K562 (cell line): ENCODE results near the gene WWC2. TPM values are rescaled to one million over a fixed set of nuclear protein-coding genes. Genes with fewer than 3 reads are reported as not detected.

ENCODE experiments used
- ATAC-seq: fragments of 200-7000 bp; cut with Tn5 transposase; 3 replicates; pipeline ENCODE4 v1.9.1; 2020; ENCODE audit warnings: moderate library complexity
- BruUV-seq: library from RNA; stranded (reverse); fragments of 400-500 nt; replicated peaks from 2 replicates; lab custom pipeline; 2021; lab: Mats Ljungman, UMichigan
- CTCF ChIA-PET: fragments of 300-600 bp; formaldehyde crosslinking; extraction: SDS; loops from one replicate; lab custom pipeline; 2021; ENCODE audit warnings: low intra/inter-chr PET ratio; lab: Yijun Ruan, JAX
- POLR2A ChIA-PET: fragments of 300-600, 350-650 bp; sonication (Branson Sonifier 250); formaldehyde crosslinking; extraction: SDS; loops from one replicate; lab custom pipeline; 2021; ENCODE audit warnings: antibody characterized with exemption, inconsistent platforms; lab: Yijun Ruan, JAX
- DNase-seq, 4 experiments: peaks; one replicate each; pipeline versions ENCODE4 v3.0.0 to v3.0.0-alpha.2; 2011 to 2018; ENCODE audit warnings: low spot score in 3 of 4, mixed read lengths in 3 of 4; ENCODE audit errors: extremely low read depth in 1 of 4
- FAIRE-seq: peaks from 2 replicates; lab custom pipeline; 2011; peaks lifted over from hg19 to GRCh38; lab: Jason Lieb, UNC
- H2AFZ ChIP-seq: 2 replicates; pipeline ENCODE4 v1.6.0; 2011; ENCODE audit warnings: low read depth, low read length, control low read depth, inconsistent platforms
- H3K27ac ChIP-seq: fragments of 200-600 bp; 3 replicates; pipeline ENCODE4 v1.8.0; 2011; ENCODE audit warnings: low read depth, mild to moderate bottlenecking, control low read depth, inconsistent platforms, low read length, moderate library complexity, mixed read lengths; ENCODE audit errors: extremely low read depth
- H3K27me3 ChIP-seq, 2 experiments: fragments of 300-600 bp in 1 of 2; 2 replicates in 1 of 2; 3 replicates in 1 of 2; pipeline versions ENCODE4 v1.6.0 to v1.8.0; 2011; ENCODE audit warnings: inconsistent platforms in 2 of 2, low read length in 2 of 2, mild to moderate bottlenecking in 1 of 2, mixed read lengths in 1 of 2, moderate library complexity in 1 of 2; ENCODE audit not compliant: control insufficient read depth in 2 of 2, insufficient read depth in 2 of 2
- H3K36me3 ChIP-seq: fragments of 300-600 bp; 3 replicates; pipeline ENCODE4 v1.8.0; 2011; ENCODE audit warnings: mild to moderate bottlenecking, low read length, inconsistent platforms; ENCODE audit not compliant: control insufficient read depth, insufficient read depth
- H3K4me1 ChIP-seq, 2 experiments: fragments of 200-600 bp in 1 of 2; replicated peaks in 1 of 2; 2 replicates in 1 of 2; 3 replicates in 1 of 2; pipeline versions ENCODE4 v1.5.1 to v1.8.0; 2011; ENCODE audit warnings: inconsistent platforms in 2 of 2, low read length in 2 of 2, mild to moderate bottlenecking in 1 of 2, mixed read lengths in 1 of 2, moderate library complexity in 1 of 2; ENCODE audit not compliant: control insufficient read depth in 2 of 2, insufficient read depth in 2 of 2
- H3K4me2 ChIP-seq: 2 replicates; pipeline ENCODE4 v1.6.1; 2011; ENCODE audit warnings: low read length, control low read depth, inconsistent platforms, mixed read lengths; ENCODE audit not compliant: insufficient read depth
- H3K4me3 ChIP-seq: fragments of 200-600 bp; sonication (generic), shearing (Covaris generic); 2 replicates; pipeline ENCODE4 v1.5.1; 2016; ENCODE audit warnings: control low read depth, inconsistent platforms
- H3K79me2 ChIP-seq: fragments of 200-600 bp; 3 replicates; pipeline ENCODE4 v1.8.0; 2011; ENCODE audit warnings: low read length, inconsistent platforms; ENCODE audit not compliant: control insufficient read depth, insufficient read depth
- H3K9ac ChIP-seq, 2 experiments: 2 replicates each; pipeline versions ENCODE4 v1.6.0 to v1.6.1; 2011; ENCODE audit warnings: low read depth in 2 of 2, low read length in 2 of 2, control low read depth in 1 of 2, inconsistent platforms in 1 of 2, mild to moderate bottlenecking in 1 of 2, mixed read lengths in 1 of 2; ENCODE audit not compliant: insufficient read depth in 1 of 2
- H3K9me1 ChIP-seq: one replicate; pipeline ENCODE4 v1.6.0; 2011; ENCODE audit warnings: inconsistent platforms, mild to moderate bottlenecking, low read length, moderate library complexity; ENCODE audit not compliant: control insufficient read depth, insufficient read depth
- H3K9me3 ChIP-seq: replicated peaks from 2 replicates; pipeline ENCODE4 v1.5.1; 2011; ENCODE audit warnings: low read depth, low read length, inconsistent platforms; ENCODE audit not compliant: control insufficient read depth, insufficient read depth
- H4K20me1 ChIP-seq: replicated peaks from 2 replicates; pipeline ENCODE4 v1.6.1; 2011; ENCODE audit warnings: low read length, inconsistent platforms, mixed read lengths; ENCODE audit not compliant: control insufficient read depth, insufficient read depth
- BRD9 ChIP-seq: fragments of 450-650 bp; IDR thresholded peaks from 2 replicates; pipeline ENCODE4 v1.6.1; 2018; ENCODE audit warnings: low read depth; ENCODE audit not compliant: partially characterized antibody
- ETV1 ChIP-seq: fragments of 450-650 bp; conservative IDR thresholded peaks from 2 replicates; pipeline ENCODE4 v1.6.1; 2016; ENCODE audit warnings: missing genetic modification characterization, control low read depth, low read depth, missing compliant biosample characterization
- GABPB1 ChIP-seq: sonication (generic); formaldehyde crosslinking; IDR thresholded peaks from 2 replicates; pipeline ENCODE4 v1.8.0; 2022; ENCODE audit warnings: mild to moderate bottlenecking, missing genetic modification reagents
- HDAC1 ChIP-seq, 2 experiments: fragments of 450-650 bp; IDR thresholded peaks; 2 replicates each; pipeline ENCODE4 v1.6.1; 2016 to 2017; ENCODE audit warnings: inconsistent platforms in 1 of 2, mild to moderate bottlenecking in 1 of 2, moderate library complexity in 1 of 2
- IRF2 ChIP-seq: sonication (generic); formaldehyde crosslinking; IDR thresholded peaks from 2 replicates; pipeline ENCODE4 v1.8.1; 2022; ENCODE audit warnings: mild to moderate bottlenecking, missing genetic modification reagents
- PPARD ChIP-seq: fragments of 250-450 bp; sonication (Bioruptor Pico); IDR thresholded peaks from 2 replicates; pipeline ENCODE4 v1.8.0; 2022; ENCODE audit warnings: inconsistent platforms, mild to moderate bottlenecking, moderate library complexity
- RREB1 ChIP-seq: fragments of 250-450 bp; sonication (Bioruptor Pico); IDR thresholded peaks from 2 replicates; pipeline ENCODE4 v1.4.0; 2020
- ZNF77 ChIP-seq: fragments of 250-450 bp; sonication (Bioruptor Pico); IDR thresholded peaks from 2 replicates; pipeline ENCODE4 v1.5.0; 2020
- WGBS: fragments of 100-300 bp; shearing (Covaris generic); methylation state at CpG from one replicate; pipeline ENCODE4 v1.1.6; 2016; ENCODE audit warnings: low coverage, mixed read lengths; ENCODE audit not compliant: insufficient coverage; ENCODE audit errors: missing lambda C conversion rate; 5-methylcytosine and 5-hydroxymethylcytosine counted together
- in situ Hi-C: fragments of 300-500 bp; cut with MboI; formaldehyde crosslinking; loops from 4 replicates; pipeline ENCODE4 v1.15.0; 2018; ENCODE audit warnings: inconsistent platforms, mixed read lengths
- intact Hi-C: fragments of 100-400 bp; cut with micrococcal nuclease; formaldehyde crosslinking; loops from 2 replicates; pipeline ENCODE4 v1.14.2; 2022
- polyA plus RNA-seq, 8 experiments: library from polyadenylated mRNA; depleted of rRNA in 4 of 8; stranded (reverse) in 5 of 8; unstranded in 3 of 8; fragments of >200 nt; fragmentation: Nextera tagmentation in 2 of 8; fragmentation: Illumina TruSeq in 1 of 8; extraction: Ambion mirVana in 2 of 8; extraction: Trizol in 1 of 8; gene quantifications; 2 replicates each; pipeline versions ENCODE4 v1.2.1 to v1.2.3, GENCODE V29; 2011 to 2014; ENCODE audit warnings: inconsistent platforms in 1 of 8, missing spikeins in 1 of 8
- total RNA-seq, 7 experiments: library from RNA; depleted of rRNA in 6 of 7; stranded (reverse); fragments of >200 nt in 6 of 7; fragmentation: Illumina TruSeq in 2 of 7; extraction: Trizol in 2 of 7; gene quantifications; 2 replicates each; pipeline versions ENCODE4 v1.2.1 to v1.2.3, GENCODE V29; 2011 to 2021; ENCODE audit warnings: low replicate concordance in 1 of 7
- TF ChIP-seq, protein P1 (sequence below): sonication (generic); formaldehyde crosslinking; IDR thresholded peaks from 2 replicates; pipeline ENCODE4 v1.8.1; 2023; ENCODE audit warnings: missing genetic modification reagents, mild to moderate bottlenecking, borderline replicate concordance
- TF ChIP-seq, protein P2 (sequence below): fragments of 250-450 bp; sonication (Bioruptor Pico); IDR thresholded peaks from 2 replicates; pipeline ENCODE4 v1.8.0; 2022; ENCODE audit warnings: moderate library complexity, mild to moderate bottlenecking, inconsistent platforms

Gene WWC2
- total and polyA plus RNA-seq, 9 of the 15 experiments (the other 6 are each of a cell fraction or from before 2014, with no cell fraction given) = 3.7 to 39.4 (median 19.6) TPM

DNA sequence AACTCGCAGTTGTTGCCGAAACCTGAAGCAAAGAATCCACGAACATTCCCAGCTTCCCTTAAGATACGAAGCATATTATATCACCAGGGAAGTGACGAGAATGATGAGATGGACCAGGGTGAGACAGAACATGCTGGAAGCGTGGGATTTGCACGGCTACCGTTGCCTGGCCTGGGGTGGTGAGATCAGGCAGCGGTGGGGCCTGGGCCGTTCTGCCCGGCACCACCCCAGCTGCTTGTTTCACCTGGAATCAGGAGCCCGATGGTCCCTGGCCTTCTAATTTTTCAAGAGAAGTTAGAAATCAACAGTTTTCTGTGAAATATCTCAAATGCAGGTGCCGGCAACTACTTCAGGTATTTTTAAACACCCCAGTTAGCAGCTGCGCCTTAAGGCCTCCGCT, 215.3 kb downstream of the WWC2 start (continued):
- no peak for TF ChIP-seq ETV1 (tag)
- no peak for TF ChIP-seq HDAC1 (IDR thresholded peaks at IDR 0.05)
- no peak for TF ChIP-seq RREB1
- TF ChIP-seq PPARD = no peak

DNA sequence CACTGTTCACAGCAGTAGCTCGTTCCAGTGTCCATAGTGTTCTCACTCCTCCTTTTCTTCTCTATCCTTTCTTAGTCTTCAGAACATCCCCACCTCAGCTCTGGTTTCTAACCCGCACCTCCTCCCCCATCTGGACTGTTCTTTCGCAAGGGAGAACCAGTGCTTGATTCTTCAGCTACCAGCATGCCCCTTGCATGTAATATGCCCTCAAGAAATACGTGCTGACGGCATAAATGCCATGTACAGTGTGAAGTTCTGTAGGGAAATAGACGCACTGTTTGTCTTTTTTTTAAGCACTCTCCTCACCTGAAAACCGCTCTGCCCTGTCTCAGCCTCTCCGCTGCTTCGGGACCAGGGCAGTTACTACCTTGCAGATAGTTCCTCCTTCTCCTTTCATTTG, 215.7 kb downstream of the WWC2 start:
- intact Hi-C loops = no loop called here
- FAIRE-seq (no peak), DNase-seq (no peak), ATAC-seq (no peak)
- 80% methylated on average over 9 of the region's 9 CpGs for WGBS
- Histone ChIP-seq H3K9me1 (no peaks in the 10 kb centered on the region), H3K27me3 (no peaks in the 10 kb centered on the region), H3K9me3 (no peaks in the 10 kb centered on the region), H3K9ac (no peak overlapping the region), H3K79me2 (no peaks in the 10 kb centered on the region), H2AFZ (no peak overlapping the region), H3K36me3 (peaks cover 11% of the 10 kb centered on the region; the same call in 1 of the 3 replicates), H3K4me3 (no peak overlapping the region), H3K27ac (no peak overlapping the region), H4K20me1 (no peaks in the 10 kb centered on the region), H3K4me1 (no peaks in the 10 kb centered on the region), H3K4me2 (no peak overlapping the region)
- ChIA-PET POLR2A (no interaction called here), CTCF (no interaction called here)
- in situ Hi-C loops = no loop called here
- no TSS peak for BruUV-seq
- TF ChIP-seq, protein P1, sequence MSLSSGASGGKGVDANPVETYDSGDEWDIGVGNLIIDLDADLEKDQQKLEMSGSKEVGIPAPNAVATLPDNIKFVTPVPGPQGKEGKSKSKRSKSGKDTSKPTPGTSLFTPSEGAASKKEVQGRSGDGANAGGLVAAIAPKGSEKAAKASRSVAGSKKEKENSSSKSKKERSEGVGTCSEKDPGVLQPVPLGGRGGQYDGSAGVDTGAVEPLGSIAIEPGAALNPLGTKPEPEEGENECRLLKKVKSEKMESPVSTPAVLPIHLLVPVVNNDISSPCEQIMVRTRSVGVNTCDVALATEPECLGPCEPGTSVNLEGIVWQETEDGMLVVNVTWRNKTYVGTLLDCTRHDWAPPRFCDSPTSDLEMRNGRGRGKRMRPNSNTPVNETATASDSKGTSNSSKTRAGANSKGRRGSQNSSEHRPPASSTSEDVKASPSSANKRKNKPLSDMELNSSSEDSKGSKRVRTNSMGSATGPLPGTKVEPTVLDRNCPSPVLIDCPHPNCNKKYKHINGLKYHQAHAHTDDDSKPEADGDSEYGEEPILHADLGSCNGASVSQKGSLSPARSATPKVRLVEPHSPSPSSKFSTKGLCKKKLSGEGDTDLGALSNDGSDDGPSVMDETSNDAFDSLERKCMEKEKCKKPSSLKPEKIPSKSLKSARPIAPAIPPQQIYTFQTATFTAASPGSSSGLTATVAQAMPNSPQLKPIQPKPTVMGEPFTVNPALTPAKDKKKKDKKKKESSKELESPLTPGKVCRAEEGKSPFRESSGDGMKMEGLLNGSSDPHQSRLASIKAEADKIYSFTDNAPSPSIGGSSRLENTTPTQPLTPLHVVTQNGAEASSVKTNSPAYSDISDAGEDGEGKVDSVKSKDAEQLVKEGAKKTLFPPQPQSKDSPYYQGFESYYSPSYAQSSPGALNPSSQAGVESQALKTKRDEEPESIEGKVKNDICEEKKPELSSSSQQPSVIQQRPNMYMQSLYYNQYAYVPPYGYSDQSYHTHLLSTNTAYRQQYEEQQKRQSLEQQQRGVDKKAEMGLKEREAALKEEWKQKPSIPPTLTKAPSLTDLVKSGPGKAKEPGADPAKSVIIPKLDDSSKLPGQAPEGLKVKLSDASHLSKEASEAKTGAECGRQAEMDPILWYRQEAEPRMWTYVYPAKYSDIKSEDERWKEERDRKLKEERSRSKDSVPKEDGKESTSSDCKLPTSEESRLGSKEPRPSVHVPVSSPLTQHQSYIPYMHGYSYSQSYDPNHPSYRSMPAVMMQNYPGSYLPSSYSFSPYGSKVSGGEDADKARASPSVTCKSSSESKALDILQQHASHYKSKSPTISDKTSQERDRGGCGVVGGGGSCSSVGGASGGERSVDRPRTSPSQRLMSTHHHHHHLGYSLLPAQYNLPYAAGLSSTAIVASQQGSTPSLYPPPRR (CRISPR knock-in tag) = no peak
- TF ChIP-seq ZNF77 (CRISPR knock-in tag) (no peak), IRF2 (no peak), GABPB1 (no peak), BRD9 (no peak)
- TF ChIP-seq, protein P2, sequence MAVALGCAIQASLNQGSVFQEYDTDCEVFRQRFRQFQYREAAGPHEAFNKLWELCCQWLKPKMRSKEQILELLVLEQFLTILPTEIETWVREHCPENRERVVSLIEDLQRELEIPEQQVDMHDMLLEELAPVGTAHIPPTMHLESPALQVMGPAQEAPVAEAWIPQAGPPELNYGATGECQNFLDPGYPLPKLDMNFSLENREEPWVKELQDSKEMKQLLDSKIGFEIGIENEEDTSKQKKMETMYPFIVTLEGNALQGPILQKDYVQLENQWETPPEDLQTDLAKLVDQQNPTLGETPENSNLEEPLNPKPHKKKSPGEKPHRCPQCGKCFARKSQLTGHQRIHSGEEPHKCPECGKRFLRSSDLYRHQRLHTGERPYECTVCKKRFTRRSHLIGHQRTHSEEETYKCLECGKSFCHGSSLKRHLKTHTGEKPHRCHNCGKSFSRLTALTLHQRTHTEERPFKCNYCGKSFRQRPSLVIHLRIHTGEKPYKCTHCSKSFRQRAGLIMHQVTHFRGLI (CRISPR knock-in tag) = no peak
